Ovary (tissue), 9 donors: ENCODE data around the gene PAX8. TPM values are rescaled to one million over a fixed set of nuclear protein-coding genes. Genes with fewer than 3 reads are reported as not detected.

ENCODE experiments used
- DNase-seq, 5 donors: peaks; one replicate each; pipeline ENCODE4 v3.0.0-alpha.2; 2019 to 2020
- H3K27ac ChIP-seq, 2 donors: fragments of 200-600 bp; one replicate each; pipeline versions ENCODE4 v1.5.1 to v1.8.0; 2019 to 2022
- H3K27me3 ChIP-seq: fragments of 200-600 bp; one replicate; pipeline ENCODE4 v1.8.0; 2022
- H3K36me3 ChIP-seq: fragments of 200-600 bp; sonication (generic); one replicate; pipeline ENCODE4 v1.5.1; 2019
- H3K4me1 ChIP-seq: one replicate; pipeline ENCODE4 v1.8.1; 2013; ENCODE audit warnings: mild to moderate bottlenecking, moderate library complexity; ENCODE audit not compliant: insufficient read depth
- H3K4me3 ChIP-seq: fragments of 200-600 bp; sonication (generic); one replicate; pipeline ENCODE4 v1.5.1; 2017
- H3K9me3 ChIP-seq, 2 donors: fragments of 200-600 bp in 1 of 2; sonication (generic) in 1 of 2; one replicate each; pipeline versions ENCODE4 v1.5.1 to v1.8.1; 2013 to 2019; ENCODE audit warnings: mild to moderate bottlenecking in 1 of 2, moderate library complexity in 1 of 2
- CTCF ChIP-seq, 3 donors: fragments of 450-650 bp in 2 of 3; fragments of 200-600 bp in 1 of 3; IDR thresholded peaks; one replicate each; pipeline versions ENCODE4 v1.5.1 to v1.8.0; 2016 to 2022; ENCODE audit warnings: antibody characterized with exemption in 3 of 3, mild to moderate bottlenecking in 1 of 3
- EP300 ChIP-seq: sonication (generic); formaldehyde crosslinking; IDR thresholded peaks from one replicate; pipeline ENCODE4 v1.6.1; 2017; ENCODE audit warnings: antibody characterized with exemption
- POLR2A ChIP-seq: fragments of 450-650 bp; IDR thresholded peaks from one replicate; pipeline ENCODE4 v1.6.1; 2017; ENCODE audit warnings: antibody characterized with exemption, mild to moderate bottlenecking, moderate library complexity
- WGBS, 3 donors: extraction: QIAGEN DNeasy Blood & Tissue Kit in 1 of 3; methylation state at CpG; one replicate each; pipeline versions ENCODE4 v1.1.5 to v1.1.7; 2013 to 2017; 5-methylcytosine and 5-hydroxymethylcytosine counted together
- intact Hi-C, 4 donors: fragments of 100-400 bp; cut with DNase I; formaldehyde crosslinking; loops; one replicate each; pipeline versions ENCODE4 v1.11.0 to v1.15.1; 2022 to 2023
- polyA plus RNA-seq, 2 donors: library from polyadenylated mRNA; stranded (reverse); fragments of 200-250 nt in 1 of 2; fragments of 350-450 nt in 1 of 2; fragmentation: Illumina TruSeq in 1 of 2; extraction: RNeasy Lipid Tissue Mini Kit (QIAGEN cat#74804) in 1 of 2; gene quantifications; one replicate each; pipeline ENCODE4 v1.2.3, GENCODE V29; 2013 to 2014
- total RNA-seq, 7 donors: library from RNA; depleted of rRNA in 2 of 7; stranded (reverse); fragments of >200 nt in 2 of 7; fragmentation: NEBNext Ultra II Directional in 3 of 7; extraction: Animal tissue kit (Norgen Biotek cat#: 25700) in 3 of 7; gene quantifications; one replicate each; pipeline versions ENCODE4 v1.1.0 to v1.2.4, GENCODE V29; 2016 to 2023
- donor health status: DM: no; HTN: no; CAD: no; lungs with moderate emphysema.
- donor health status: DM: no; HTN: no; CAD: no.
- donor health status: Bipolar disorder and iron deficiency.
- donor health status: DM: yes; HTN: yes; CAD: no.
- donor health status: DM: no; HTN: no; CAD: no.
- donor health status: DM: yes; HTN: yes; CAD: no.

Gene PAX8
- total and polyA plus RNA-seq, 9 donors: 0.15 to 90.1 (median 9.6) TPM

- Histone ChIP-seq H3K27me3 (no peaks in the 10 kb centered on the region), H3K36me3 (no peaks in the 10 kb centered on the region), H3K27ac (no peak overlapping the region), H3K4me3 (no peak overlapping the region), H3K4me1 (peaks cover 6% of the 10 kb centered on the region), H3K9me3 (no peaks in the 10 kb centered on the region)
- 88 to 93% (median 91%) methylated on average over 4 of the region's 4 CpGs for WGBS, 3 donors
- no peak for DNase-seq
- intact Hi-C loops: no loop called here
- TF ChIP-seq POLR2A (no peak), EP300 (no peak), CTCF (IDR thresholded peaks at IDR 0.05) (no peak)
Observed at GRCh38 chr2:113178891-113179290, 99.8 kb downstream of the PAX8 start.

- intact Hi-C loops: no loop called here
- no peak overlapping the region for H3K27ac ChIP-seq
- H3K36me3 ChIP-seq: no peaks in the 10 kb centered on the region
- TF ChIP-seq POLR2A (no peak), CTCF (IDR thresholded peaks at IDR 0.05) (no peak), EP300 (no peak)
- 86 to 90% (median 88%) methylated on average over 11 of the region's 11 CpGs for WGBS, 3 donors
- H3K27me3 ChIP-seq: no peaks in the 10 kb centered on the region
- no peak overlapping the region for H3K4me3 ChIP-seq
- H3K9me3 ChIP-seq: no peaks in the 10 kb centered on the region
- DNase-seq: no peak
- peaks cover 6% of the 10 kb centered on the region for H3K4me1 ChIP-seq
Observed at GRCh38 chr2:113178069-113178746, 100.5 kb downstream of the PAX8 start.

GRCh38 chr2:113176696-113177355, 101.9 kb downstream of the PAX8 start:
- H3K4me3 ChIP-seq: no peak overlapping the region
- intact Hi-C loops: no loop called here
- H3K4me1 ChIP-seq: peaks cover 6% of the 10 kb centered on the region
- H3K36me3 ChIP-seq: no peaks in the 10 kb centered on the region
- no peak overlapping the region for H3K27ac ChIP-seq
- 88 to 93% (median 88%) methylated on average over 7 of the region's 7 CpGs for WGBS, 3 donors
- no peak for TF ChIP-seq POLR2A
- TF ChIP-seq CTCF (IDR thresholded peaks at IDR 0.05): no peak
- no peak for TF ChIP-seq EP300
- H3K9me3 ChIP-seq: no peaks in the 10 kb centered on the region
- no peaks in the 10 kb centered on the region for H3K27me3 ChIP-seq
- DNase-seq: no peak

GRCh38 chr2:113175736-113176695, 102.7 kb downstream of the PAX8 start:
- 57 to 69% (median 63%) methylated on average over 11 of the region's 11 CpGs for WGBS, 3 donors
- Histone ChIP-seq H3K27me3 (no peaks in the 10 kb centered on the region), H3K4me3 (no peak overlapping the region), H3K4me1 (no peaks in the 10 kb centered on the region), H3K36me3 (no peaks in the 10 kb centered on the region), H3K9me3 (no peaks in the 10 kb centered on the region), H3K27ac (no peak overlapping the region)
- no peak for TF ChIP-seq CTCF (IDR thresholded peaks at IDR 0.05)
- DNase-seq: no peak
- intact Hi-C loops: no loop called here
